T-cell (primary cell): Measurements from ENCODE around the gene GNPAT. TPM values are rescaled to one million over a fixed set of nuclear protein-coding genes. Genes with fewer than 3 reads are reported as not detected.

ENCODE experiments used
- ATAC-seq, 4 experiments: fragments of 200-7000 bp in 3 of 4; fragments of 150-1000 bp in 1 of 4; cut with Tn5 transposase; replicated peaks in 1 of 4; 1 replicate in 3 of 4; 2 replicates in 1 of 4; pipeline ENCODE4 v1.10.0; 2021; ENCODE audit warnings: moderate library complexity in 3 of 4, mild to moderate bottlenecking in 2 of 4, moderate number of reproducible peaks in 1 of 4
- CTCF ChIA-PET, 2 donors: fragments of 300-600 bp; sonication (Branson Sonifier 250); formaldehyde crosslinking; loops; one replicate each; lab custom pipeline; 2022; ENCODE audit warnings: antibody characterized with exemption in 2 of 2; lab: Charles Lee
- POLR2A ChIA-PET, 2 donors: fragments of 300-600 bp; sonication (Branson Sonifier 250); formaldehyde crosslinking; loops; one replicate each; lab custom pipeline; 2022; ENCODE audit warnings: antibody characterized with exemption in 2 of 2; lab: Charles Lee
- DNase-seq, 35 experiments: peaks; one replicate each; pipeline versions ENCODE4 v3.0.0 to v3.0.0-alpha.2; 2013 to 2023
- H3K27ac ChIP-seq: one replicate; pipeline ENCODE4 v1.5.1; 2013; ENCODE audit warnings: low read length
- H3K27me3 ChIP-seq, 2 experiments: replicated peaks in 1 of 2; 1 replicate in 1 of 2; 2 replicates in 1 of 2; pipeline versions ENCODE4 v1.6.1 to v1.7.0; 2013; ENCODE audit warnings: low read length in 1 of 2, mixed read lengths in 1 of 2; ENCODE audit not compliant: control insufficient read depth in 2 of 2, insufficient read depth in 2 of 2; ENCODE audit errors: extremely low read depth in 1 of 2
- H3K36me3 ChIP-seq, 2 donors: 1 replicate in 1 of 2; 2 replicates in 1 of 2; pipeline versions ENCODE4 v1.6.1 to v1.7.0; 2013; ENCODE audit warnings: low read length in 1 of 2; ENCODE audit not compliant: control insufficient read depth in 2 of 2, insufficient read depth in 1 of 2; ENCODE audit errors: extremely low read depth in 1 of 2
- H3K4me1 ChIP-seq, 2 experiments: 1 replicate in 1 of 2; 2 replicates in 1 of 2; pipeline versions ENCODE4 v1.6.1 to v1.7.0; 2013; ENCODE audit warnings: low read length in 2 of 2, mixed read lengths in 1 of 2; ENCODE audit not compliant: insufficient read depth in 2 of 2, control insufficient read depth in 1 of 2; ENCODE audit errors: extremely low read depth in 1 of 2
- H3K4me3 ChIP-seq, 2 donors: 1 replicate in 1 of 2; 2 replicates in 1 of 2; pipeline versions ENCODE4 v1.5.1 to v1.7.0; 2013; ENCODE audit warnings: mild to moderate bottlenecking in 2 of 2, low read length in 1 of 2, moderate library complexity in 1 of 2; ENCODE audit not compliant: control insufficient read depth in 1 of 2; ENCODE audit errors: extremely low read depth in 1 of 2
- H3K9me3 ChIP-seq: 2 replicates; pipeline ENCODE4 v1.7.0; 2013
- H3K27ac Mint-ChIP-seq, 2 donors: one replicate each; pipeline ENCODE4 v1.8.0; 2020 to 2021; ENCODE audit warnings: mild to moderate bottlenecking in 2 of 2, mixed read lengths in 2 of 2
- H3K27me3 Mint-ChIP-seq, 2 donors: one replicate each; pipeline ENCODE4 v1.8.0; 2021 to 2022; ENCODE audit warnings: mixed read lengths in 2 of 2
- H3K36me3 Mint-ChIP-seq: one replicate; pipeline ENCODE4 v1.8.0; 2021; ENCODE audit warnings: mixed read lengths
- H3K4me1 Mint-ChIP-seq, 3 donors: one replicate each; pipeline ENCODE4 v1.8.0; 2020 to 2022; ENCODE audit warnings: mixed read lengths in 3 of 3, mild to moderate bottlenecking in 1 of 3
- H3K4me3 Mint-ChIP-seq, 3 donors: one replicate each; pipeline ENCODE4 v1.8.0; 2020 to 2022; ENCODE audit warnings: mild to moderate bottlenecking in 3 of 3, mixed read lengths in 3 of 3, moderate library complexity in 3 of 3
- H3K9me3 Mint-ChIP-seq, 3 donors: one replicate each; pipeline ENCODE4 v1.8.0; 2020 to 2022; ENCODE audit warnings: mixed read lengths in 3 of 3
- WGBS: methylation state at CpG from one replicate; pipeline ENCODE4 v1.1.5; 2013; ENCODE audit warnings: missing lambda C conversion rate; ENCODE audit not compliant: insufficient coverage; 5-methylcytosine and 5-hydroxymethylcytosine counted together
- total RNA-seq, 35 experiments: library from RNA in 6 of 35; stranded (reverse) in 6 of 35; fragments of 120-200 nt in 1 of 35; gene quantifications; one replicate each; pipeline versions ENCODE4 v1.2.1 to v1.2.4 and lab custom pipeline; 2013 to 2026

The GNPAT gene
- total RNA-seq, 5 donors from 2014 or later (not counting 1 experiment from before 2014, with no cell fraction given), result 23.7 to 36.9 (median 35.5) TPM

- no peaks in the 10 kb centered on the region for H3K36me3 ChIP-seq
- ChIA-PET CTCF (no interaction called here), POLR2A (no interaction called here)
- no peaks in the 10 kb centered on the region for H3K9me3 ChIP-seq
- H3K27ac ChIP-seq, result no peak overlapping the region
- H3K4me1 Mint-ChIP-seq, result no peaks in the 10 kb centered on the region
- H3K27me3 Mint-ChIP-seq, result no peaks in the 10 kb centered on the region
- no peak for DNase-seq
- no peak overlapping the region for H3K4me3 ChIP-seq
- WGBS, result 100% methylated on average over 2 of the region's 3 CpGs
- no peaks in the 10 kb centered on the region for H3K4me1 ChIP-seq
- no peak overlapping the region for H3K4me3 Mint-ChIP-seq
- no peaks in the 10 kb centered on the region for H3K36me3 Mint-ChIP-seq
- no peak overlapping the region for H3K27ac Mint-ChIP-seq
- no peak for ATAC-seq
- no peaks in the 10 kb centered on the region for H3K27me3 ChIP-seq
- H3K9me3 Mint-ChIP-seq, result no peaks in the 10 kb centered on the region
Observed at GRCh38 chr1:231301990-231302389, 61.0 kb downstream of the GNPAT start.

- Histone ChIP-seq H3K27me3 (no peaks in the 10 kb centered on the region), H3K27ac (no peak overlapping the region), H3K9me3 (no peaks in the 10 kb centered on the region), H3K4me1 (no peaks in the 10 kb centered on the region), H3K4me3 (no peak overlapping the region), H3K36me3 (no peaks in the 10 kb centered on the region)
- DNase-seq (no peak), ATAC-seq (no peak)
- no peaks in the 10 kb centered on the region for H3K36me3 Mint-ChIP-seq
- no peak overlapping the region for H3K4me3 Mint-ChIP-seq
- H3K27me3 Mint-ChIP-seq, result no peaks in the 10 kb centered on the region
- no peaks in the 10 kb centered on the region for H3K9me3 Mint-ChIP-seq
- CTCF ChIA-PET, result no interaction called here
- WGBS, result 95% methylated on average over 10 of the region's 10 CpGs
- H3K27ac Mint-ChIP-seq, result no peak overlapping the region
- POLR2A ChIA-PET, result no interaction called here
- H3K4me1 Mint-ChIP-seq, result no peaks in the 10 kb centered on the region
Observed at GRCh38 chr1:231310391-231310934, 69.5 kb downstream of the GNPAT start.

GRCh38 chr1:231311720-231312431 is 70.9 kb downstream of the GNPAT start:
- H3K4me1 Mint-ChIP-seq, result peaks cover 0 to 3% (median 0%) of the 10 kb centered on the region in 3 donors
- Histone ChIP-seq H3K4me1 (no peaks in the 10 kb centered on the region), H3K27ac (no peak overlapping the region), H3K36me3 (no peaks in the 10 kb centered on the region), H3K27me3 (no peaks in the 10 kb centered on the region), H3K9me3 (no peaks in the 10 kb centered on the region), H3K4me3 (no peak overlapping the region)
- DNase-seq (no peak), ATAC-seq (no peak)
- whole genome bisulfite sequencing, result 66% methylated on average over 3 of the region's 8 CpGs
- ChIA-PET POLR2A (no interaction called here), CTCF (interaction anchor here in 1 of 2 donors (0.6 kb wide), 1 partner anchor 45 kb away, joined by 3 read pairs; no protein-coding TSS in a partner anchor)
- no peaks in the 10 kb centered on the region for H3K36me3 Mint-ChIP-seq
- H3K27me3 Mint-ChIP-seq, result peaks cover 0 to 2% of the 10 kb centered on the region in 2 donors
- H3K27ac Mint-ChIP-seq, result no peak overlapping the region
- H3K4me3 Mint-ChIP-seq, result no peak overlapping the region
- H3K9me3 Mint-ChIP-seq, result no peaks in the 10 kb centered on the region

- no peak for DNase-seq
- CTCF ChIA-PET, result interaction anchor here in 1 of 2 donors (0.6 kb wide), 1 partner anchor 45 kb away, joined by 3 read pairs; no protein-coding TSS in a partner anchor
Observed at GRCh38 chr1:231312432-231312788, 71.4 kb downstream of the GNPAT start.

GRCh38 chr1:231313661-231314060 is 72.6 kb downstream of the GNPAT start:
- H3K36me3 Mint-ChIP-seq, result no peaks in the 10 kb centered on the region
- CTCF ChIA-PET, result no interaction called here
- H3K4me3 Mint-ChIP-seq, result no peak overlapping the region
- peaks cover 0 to 3% (median 0%) of the 10 kb centered on the region in 3 donors for H3K4me1 Mint-ChIP-seq
- ATAC-seq, result no peak
- POLR2A ChIA-PET, result no interaction called here
- no peaks in the 10 kb centered on the region for H3K36me3 ChIP-seq
- H3K27ac ChIP-seq, result no peak overlapping the region
- H3K4me3 ChIP-seq, result no peak overlapping the region
- H3K4me1 ChIP-seq, result no peaks in the 10 kb centered on the region
- DNase-seq, result no peak
- H3K27ac Mint-ChIP-seq, result no peak overlapping the region
- H3K9me3 Mint-ChIP-seq, result no peaks in the 10 kb centered on the region
- H3K9me3 ChIP-seq, result no peaks in the 10 kb centered on the region
- 76% methylated on average over 2 of the region's 4 CpGs for WGBS
- no peaks in the 10 kb centered on the region for H3K27me3 ChIP-seq
- H3K27me3 Mint-ChIP-seq, result peaks cover 0 to 2% of the 10 kb centered on the region in 2 donors

More at GRCh38 chr1:231312432-231312788, 71.4 kb downstream of the GNPAT start:
- H3K36me3 ChIP-seq, result no peaks in the 10 kb centered on the region
- no peaks in the 10 kb centered on the region for H3K9me3 Mint-ChIP-seq
- no peak overlapping the region for H3K27ac Mint-ChIP-seq
- peaks cover 0 to 2% of the 10 kb centered on the region in 2 donors for H3K27me3 Mint-ChIP-seq
- no peaks in the 10 kb centered on the region for H3K4me1 ChIP-seq
- no peak overlapping the region for H3K4me3 ChIP-seq
- 93% methylated on average over 4 of the region's 5 CpGs for WGBS
- no peaks in the 10 kb centered on the region for H3K36me3 Mint-ChIP-seq
- no peaks in the 10 kb centered on the region for H3K9me3 ChIP-seq
- no peaks in the 10 kb centered on the region for H3K27me3 ChIP-seq
- no peak for ATAC-seq
- H3K4me1 Mint-ChIP-seq, result peaks cover 0 to 3% (median 0%) of the 10 kb centered on the region in 3 donors
- no peak overlapping the region for H3K4me3 Mint-ChIP-seq
- POLR2A ChIA-PET, result no interaction called here
- H3K27ac ChIP-seq, result no peak overlapping the region

DNA sequence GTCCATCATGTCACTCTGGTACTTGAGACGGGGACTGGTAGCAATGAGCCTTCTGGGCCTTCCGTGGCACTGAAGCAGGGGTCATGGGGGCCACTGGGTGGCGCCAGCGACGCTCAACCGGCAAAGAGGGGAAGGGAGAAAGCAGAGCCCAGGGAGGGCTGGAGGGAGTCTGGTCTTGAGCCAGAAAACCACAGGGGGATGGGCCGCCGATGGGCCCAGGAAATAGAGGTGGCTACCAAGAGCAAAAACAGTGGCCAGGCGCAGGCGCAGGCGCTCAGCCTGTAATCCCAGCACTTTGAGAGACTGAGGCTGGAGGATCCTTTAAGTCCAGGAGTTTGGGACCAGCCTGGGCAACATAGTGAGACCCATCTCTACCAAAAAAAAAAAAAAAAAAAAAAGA is 74.9 kb downstream of the GNPAT start:
- H3K36me3 ChIP-seq, result no peaks in the 10 kb centered on the region
- Mint-ChIP-seq H3K36me3 (no peaks in the 10 kb centered on the region), H3K27me3 (peaks cover 0 to 2% of the 10 kb centered on the region in 2 donors), H3K4me3 (no peak overlapping the region), H3K4me1 (peaks cover 0 to 3% (median 0%) of the 10 kb centered on the region in 3 donors), H3K27ac (no peak overlapping the region), H3K9me3 (no peaks in the 10 kb centered on the region)
- no peak overlapping the region for H3K27ac ChIP-seq
- 28% methylated on average over 6 of the region's 11 CpGs for WGBS
- no peaks in the 10 kb centered on the region for H3K27me3 ChIP-seq
- H3K4me1 ChIP-seq, result no peaks in the 10 kb centered on the region
- ATAC-seq (peak; percentile 52 to 72 (median 68)), DNase-seq (peak in 23 of 35 experiments; percentile 9 to 60 (median 23))
- no peak overlapping the region for H3K4me3 ChIP-seq
- no peaks in the 10 kb centered on the region for H3K9me3 ChIP-seq
- CTCF ChIA-PET, result interaction anchor here (0.6 to 1.0 kb wide), 5 partner anchors 20 to 275 kb away, joined by 3 to 4 read pairs (median 4); no protein-coding TSS in a partner anchor
- POLR2A ChIA-PET, result no interaction called here
